Ascending aorta (tissue), 2 donors: ENCODE data around the gene RABGAP1L. TPM values are rescaled to one million over a fixed set of nuclear protein-coding genes. Genes with fewer than 3 reads are reported as not detected.

ENCODE experiments used
- DNase-seq, 2 donors: peaks; one replicate each; pipeline ENCODE4 v3.0.0-alpha.2; 2019; ENCODE audit warnings: low spot score in 2 of 2
- H3K27ac ChIP-seq, 2 donors: fragments of 200-600 bp; sonication (generic); one replicate each; pipeline ENCODE4 v1.5.1; 2016 to 2017; ENCODE audit warnings: mild to moderate bottlenecking in 1 of 2
- H3K27me3 ChIP-seq: fragments of 200-600 bp; sonication (generic); one replicate; pipeline ENCODE4 v1.5.1; 2017
- H3K36me3 ChIP-seq, 2 donors: fragments of 200-600 bp; sonication (generic); one replicate each; pipeline ENCODE4 v1.5.1; 2016
- H3K4me1 ChIP-seq, 2 donors: fragments of 200-600 bp; sonication (generic); one replicate each; pipeline ENCODE4 v1.5.1; 2016 to 2017; ENCODE audit warnings: mild to moderate bottlenecking in 1 of 2
- H3K4me3 ChIP-seq, 2 donors: fragments of 200-600 bp; sonication (generic); one replicate each; pipeline ENCODE4 v1.5.1; 2016 to 2017; ENCODE audit warnings: mild to moderate bottlenecking in 1 of 2
- H3K9me3 ChIP-seq, 2 donors: fragments of 200-600 bp; sonication (generic); one replicate each; pipeline ENCODE4 v1.5.1; 2016
- CTCF ChIP-seq, 3 experiments: fragments of 200-600 bp in 2 of 3; fragments of 450-650 bp in 1 of 3; sonication (generic) in 2 of 3; IDR thresholded peaks; one replicate each; pipeline ENCODE4 v1.5.1; 2016 to 2019; ENCODE audit warnings: antibody characterized with exemption in 3 of 3, mild to moderate bottlenecking in 1 of 3, moderate library complexity in 1 of 3
- intact Hi-C: fragments of 100-400 bp; cut with DNase I; formaldehyde crosslinking; loops from one replicate; pipeline ENCODE4 v1.15.1; 2023
- total RNA-seq: library from RNA; depleted of rRNA; stranded (reverse); fragments of >200 nt; gene quantifications from one replicate; pipeline ENCODE4 v1.1.0, GENCODE V29; 2016

The RABGAP1L gene
- total RNA-seq, 1 donor from 2014 or later: 48.4 TPM

DNA sequence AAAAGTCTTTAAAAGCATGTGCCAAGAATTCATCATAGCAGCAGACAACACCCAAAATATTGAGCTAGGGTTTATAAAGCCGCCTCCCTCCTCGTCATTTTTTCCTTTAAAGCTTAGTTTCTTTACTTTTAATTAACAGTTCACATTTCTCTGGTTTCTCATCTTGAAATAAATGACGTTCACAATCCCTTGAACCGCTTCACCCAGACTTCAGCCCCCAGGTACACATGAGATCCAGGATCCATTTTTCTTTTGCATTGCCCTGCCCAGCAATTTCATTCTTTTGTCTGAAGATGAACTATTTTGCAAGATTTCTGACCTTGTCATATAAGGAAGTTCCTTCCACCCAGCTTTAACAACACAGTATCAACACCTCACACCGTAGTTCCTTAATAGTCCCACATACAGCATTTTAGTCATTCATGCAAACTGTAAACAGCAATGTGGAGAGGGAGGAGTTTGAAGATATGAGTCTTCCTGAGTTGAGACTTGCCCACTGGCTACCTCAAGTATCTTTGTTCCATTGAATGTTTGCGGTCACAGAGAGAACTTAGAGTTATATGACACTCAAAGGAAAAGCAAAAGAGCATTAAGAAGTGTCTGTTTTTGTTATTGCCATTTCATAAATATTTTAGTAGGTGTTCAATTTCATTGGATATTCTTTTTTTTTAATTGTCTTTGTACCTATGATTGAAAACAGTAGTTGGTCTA, 805.1 kb downstream of the RABGAP1L start:
- TF ChIP-seq CTCF (IDR thresholded peaks at IDR 0.05): no peak
- no peaks in the 10 kb centered on the region for H3K27me3 ChIP-seq
- no peak for DNase-seq
- H3K9me3 ChIP-seq: no peaks in the 10 kb centered on the region
- no peaks in the 10 kb centered on the region for H3K36me3 ChIP-seq
- H3K4me1 ChIP-seq: peaks cover 3 to 26% of the 10 kb centered on the region in 2 donors
- H3K4me3 ChIP-seq: no peak overlapping the region
- intact Hi-C loops: no loop called here
- peak overlapping the region; percentile 44 to 70 for H3K27ac ChIP-seq

DNA sequence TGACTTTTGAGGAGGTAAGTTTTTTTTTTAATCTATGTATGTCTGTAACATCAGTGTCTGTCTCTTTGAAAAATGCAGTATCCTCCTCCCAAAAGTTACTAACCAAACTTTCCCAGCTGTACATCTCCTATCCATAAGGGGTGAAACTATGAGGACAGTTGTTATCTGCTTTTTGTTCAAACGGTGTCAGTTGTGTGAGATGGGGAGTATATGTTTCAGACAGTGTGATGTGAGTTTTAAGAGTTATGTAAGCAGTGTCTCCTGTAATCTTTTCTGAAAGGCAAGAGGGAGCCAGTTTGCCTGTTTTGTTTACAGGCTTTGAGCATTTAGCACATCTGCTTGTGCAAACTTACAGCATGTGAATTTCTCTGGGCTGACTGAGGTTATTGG, 805.6 kb downstream of the RABGAP1L start:
- Histone ChIP-seq H3K9me3 (no peaks in the 10 kb centered on the region), H3K27me3 (no peaks in the 10 kb centered on the region), H3K27ac (peak overlapping the region; percentile 62 to 70), H3K36me3 (no peaks in the 10 kb centered on the region), H3K4me3 (no peak overlapping the region), H3K4me1 (peaks cover 3 to 26% of the 10 kb centered on the region in 2 donors)
- DNase-seq: no peak
- intact Hi-C loops: no loop called here
- TF ChIP-seq CTCF (IDR thresholded peaks at IDR 0.05): no peak

- H3K27me3 ChIP-seq: no peaks in the 10 kb centered on the region
- H3K36me3 ChIP-seq: no peaks in the 10 kb centered on the region
- no peaks in the 10 kb centered on the region for H3K9me3 ChIP-seq
- peak overlapping the region; percentile 62 to 70 for H3K27ac ChIP-seq
- TF ChIP-seq CTCF (IDR thresholded peaks at IDR 0.05): no peak
- peak overlapping the region in 1 of 2 donors; percentile 12 for H3K4me3 ChIP-seq
- no peak for DNase-seq
- intact Hi-C loops: no loop called here
- H3K4me1 ChIP-seq: peaks cover 3 to 26% of the 10 kb centered on the region in 2 donors
These were observed 806.2 kb downstream of the RABGAP1L start for GRCh38 chr1:174965362-174966007.

DNA sequence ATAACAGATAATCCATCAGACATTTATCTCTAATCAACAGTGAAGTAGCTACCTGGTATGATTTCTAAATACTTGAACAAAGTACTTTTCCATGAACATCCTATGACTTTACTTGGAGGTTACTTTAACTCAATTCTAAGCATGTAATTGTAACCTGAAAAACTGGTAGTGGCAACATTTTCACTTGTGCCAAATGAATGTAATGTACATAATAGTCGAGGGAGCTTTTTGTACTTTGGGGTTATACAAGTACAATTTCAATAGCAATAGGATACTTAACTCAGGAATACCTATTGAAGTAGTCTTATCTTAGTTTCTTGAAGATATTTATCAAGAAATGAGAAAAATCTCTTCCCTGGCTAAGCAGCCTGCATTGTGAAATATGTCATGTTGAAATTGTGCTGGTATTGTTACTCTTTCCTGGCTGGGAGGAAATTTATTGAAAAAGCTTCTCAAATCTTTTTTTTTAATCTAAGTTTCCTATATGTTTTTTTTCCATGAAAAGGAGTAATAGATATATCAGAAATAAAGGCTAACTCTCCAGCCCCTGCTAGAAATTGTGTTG, 806.8 kb downstream of the RABGAP1L start:
- H3K27ac ChIP-seq: peak overlapping the region; percentile 62 to 70
- intact Hi-C loops: no loop called here
- no peaks in the 10 kb centered on the region for H3K27me3 ChIP-seq
- no peaks in the 10 kb centered on the region for H3K9me3 ChIP-seq
- no peaks in the 10 kb centered on the region for H3K36me3 ChIP-seq
- no peak for TF ChIP-seq CTCF (IDR thresholded peaks at IDR 0.05)
- DNase-seq: no peak
- H3K4me1 ChIP-seq: peaks cover 3 to 26% of the 10 kb centered on the region in 2 donors
- H3K4me3 ChIP-seq: peak overlapping the region in 1 of 2 donors; percentile 12

DNA sequence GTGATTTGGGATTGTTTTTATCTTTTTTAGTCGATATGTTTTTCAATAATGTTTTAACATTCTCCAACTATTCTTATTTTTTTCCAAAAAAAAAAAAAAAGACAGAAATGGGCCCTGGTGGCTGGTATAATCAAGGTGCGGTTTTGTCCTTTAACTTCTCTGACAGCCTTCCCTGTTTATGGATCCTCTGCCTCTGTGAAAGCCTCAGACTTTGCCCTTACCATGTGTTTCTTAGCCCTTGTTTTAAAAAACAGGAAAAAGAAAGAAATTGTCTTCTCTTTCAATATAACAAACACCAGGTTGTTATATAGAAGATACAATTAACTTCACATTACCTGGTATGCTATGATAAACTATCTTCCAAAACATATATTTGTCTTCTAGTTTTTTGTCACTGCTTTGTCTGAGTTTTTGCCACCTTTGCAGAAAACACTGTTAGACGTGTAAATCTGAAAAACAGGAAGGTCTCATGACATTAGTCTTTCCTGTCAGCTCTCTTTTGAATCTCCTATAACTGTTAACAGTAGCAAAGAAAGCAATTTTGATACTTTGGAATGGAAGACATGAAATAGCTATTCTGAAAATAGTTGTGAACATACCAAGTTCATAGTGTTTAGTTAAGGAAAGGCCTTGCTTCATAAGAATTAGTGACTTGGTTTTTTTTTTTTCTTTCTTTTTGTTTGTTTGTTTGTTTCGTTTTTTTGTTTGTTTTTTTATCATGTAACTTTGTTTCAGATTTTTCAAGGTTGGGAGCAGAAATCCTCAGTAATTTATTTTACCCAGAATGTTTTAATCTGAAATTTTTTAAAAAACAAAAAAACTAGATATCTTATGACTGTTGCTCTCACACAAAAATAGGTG, 808.8 kb downstream of the RABGAP1L start:
- peak overlapping the region; percentile 10 to 57 for H3K27ac ChIP-seq
- no peak overlapping the region for H3K4me3 ChIP-seq
- no peaks in the 10 kb centered on the region for H3K36me3 ChIP-seq
- peaks cover 3 to 26% of the 10 kb centered on the region in 2 donors for H3K4me1 ChIP-seq
- no peak for TF ChIP-seq CTCF (IDR thresholded peaks at IDR 0.05)
- intact Hi-C loops: no loop called here
- no peaks in the 10 kb centered on the region for H3K9me3 ChIP-seq
- no peaks in the 10 kb centered on the region for H3K27me3 ChIP-seq
- DNase-seq: no peak
